ENCODE results near the gene PALLD. TPM values are rescaled to one million over a fixed set of nuclear protein-coding genes. Genes with fewer than 3 reads are reported as not detected.
A peak's percentile ranks its signal among the peaks of the same experiment; 100 is the strongest.

PALLD gene
- total RNA-seq, 1 experiment from 2014 or later, result 6.5 TPM

GRCh38 chr4:168795346-168795745 lies 298.5 kb downstream of the PALLD start:
- in situ Hi-C loops (cut with HindIII; ENCODE audit: low pct_unique_long_range_greater_than_20kb, low sequenced_read_pairs), result no loop called here
- POLR2A ChIA-PET, result no interaction called here
- no peaks in the 10 kb centered on the region for H3K9me3 ChIP-seq (ENCODE audit: control insufficient read depth, insufficient read depth, low read depth, low read length)
- ATAC-seq (no peak), DNase-seq (ENCODE audit: low read depth, low spot score) (no peak)
- no peak for TF ChIP-seq SIN3A (IDR thresholded peaks at IDR 0.05; ENCODE audit: borderline replicate concordance, insufficient read depth, low read depth, low read length)
- TF ChIP-seq, protein P1, sequence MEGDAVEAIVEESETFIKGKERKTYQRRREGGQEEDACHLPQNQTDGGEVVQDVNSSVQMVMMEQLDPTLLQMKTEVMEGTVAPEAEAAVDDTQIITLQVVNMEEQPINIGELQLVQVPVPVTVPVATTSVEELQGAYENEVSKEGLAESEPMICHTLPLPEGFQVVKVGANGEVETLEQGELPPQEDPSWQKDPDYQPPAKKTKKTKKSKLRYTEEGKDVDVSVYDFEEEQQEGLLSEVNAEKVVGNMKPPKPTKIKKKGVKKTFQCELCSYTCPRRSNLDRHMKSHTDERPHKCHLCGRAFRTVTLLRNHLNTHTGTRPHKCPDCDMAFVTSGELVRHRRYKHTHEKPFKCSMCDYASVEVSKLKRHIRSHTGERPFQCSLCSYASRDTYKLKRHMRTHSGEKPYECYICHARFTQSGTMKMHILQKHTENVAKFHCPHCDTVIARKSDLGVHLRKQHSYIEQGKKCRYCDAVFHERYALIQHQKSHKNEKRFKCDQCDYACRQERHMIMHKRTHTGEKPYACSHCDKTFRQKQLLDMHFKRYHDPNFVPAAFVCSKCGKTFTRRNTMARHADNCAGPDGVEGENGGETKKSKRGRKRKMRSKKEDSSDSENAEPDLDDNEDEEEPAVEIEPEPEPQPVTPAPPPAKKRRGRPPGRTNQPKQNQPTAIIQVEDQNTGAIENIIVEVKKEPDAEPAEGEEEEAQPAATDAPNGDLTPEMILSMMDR (IDR thresholded peaks at IDR 0.05), result no peak
- TF ChIP-seq, protein P2, sequence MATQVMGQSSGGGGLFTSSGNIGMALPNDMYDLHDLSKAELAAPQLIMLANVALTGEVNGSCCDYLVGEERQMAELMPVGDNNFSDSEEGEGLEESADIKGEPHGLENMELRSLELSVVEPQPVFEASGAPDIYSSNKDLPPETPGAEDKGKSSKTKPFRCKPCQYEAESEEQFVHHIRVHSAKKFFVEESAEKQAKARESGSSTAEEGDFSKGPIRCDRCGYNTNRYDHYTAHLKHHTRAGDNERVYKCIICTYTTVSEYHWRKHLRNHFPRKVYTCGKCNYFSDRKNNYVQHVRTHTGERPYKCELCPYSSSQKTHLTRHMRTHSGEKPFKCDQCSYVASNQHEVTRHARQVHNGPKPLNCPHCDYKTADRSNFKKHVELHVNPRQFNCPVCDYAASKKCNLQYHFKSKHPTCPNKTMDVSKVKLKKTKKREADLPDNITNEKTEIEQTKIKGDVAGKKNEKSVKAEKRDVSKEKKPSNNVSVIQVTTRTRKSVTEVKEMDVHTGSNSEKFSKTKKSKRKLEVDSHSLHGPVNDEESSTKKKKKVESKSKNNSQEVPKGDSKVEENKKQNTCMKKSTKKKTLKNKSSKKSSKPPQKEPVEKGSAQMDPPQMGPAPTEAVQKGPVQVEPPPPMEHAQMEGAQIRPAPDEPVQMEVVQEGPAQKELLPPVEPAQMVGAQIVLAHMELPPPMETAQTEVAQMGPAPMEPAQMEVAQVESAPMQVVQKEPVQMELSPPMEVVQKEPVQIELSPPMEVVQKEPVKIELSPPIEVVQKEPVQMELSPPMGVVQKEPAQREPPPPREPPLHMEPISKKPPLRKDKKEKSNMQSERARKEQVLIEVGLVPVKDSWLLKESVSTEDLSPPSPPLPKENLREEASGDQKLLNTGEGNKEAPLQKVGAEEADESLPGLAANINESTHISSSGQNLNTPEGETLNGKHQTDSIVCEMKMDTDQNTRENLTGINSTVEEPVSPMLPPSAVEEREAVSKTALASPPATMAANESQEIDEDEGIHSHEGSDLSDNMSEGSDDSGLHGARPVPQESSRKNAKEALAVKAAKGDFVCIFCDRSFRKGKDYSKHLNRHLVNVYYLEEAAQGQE (IDR thresholded peaks at IDR 0.05; ENCODE audit: insufficient read depth in 1 of 2, low read depth in 2 of 2, low read length in 1 of 2), result no peak
- TF ChIP-seq TCF7L2 (IDR thresholded peaks at IDR 0.05; ENCODE audit: low read depth, low read length), result no peak
- TF ChIP-seq POLR2AphosphoS5 (IDR thresholded peaks at IDR 0.05; ENCODE audit: low read depth, low read length), result no peak
- CTCF ChIA-PET, result no interaction called here
- intact Hi-C loops (cut with micrococcal nuclease; ENCODE audit: unreplicated experiment), result no loop called here
- H3K4me1 ChIP-seq (ENCODE audit: control insufficient read depth, insufficient read depth, low read length), result no peaks in the 10 kb centered on the region
- no TSS peak for BruUV-seq (replicated peaks)
- no peak overlapping the region for H3K27ac ChIP-seq (ENCODE audit: low read length)
- H3K4me3 ChIP-seq (ENCODE audit: low read depth in 2 of 2, low read length in 2 of 2), result no peak overlapping the region
- H3K27me3 ChIP-seq (ENCODE audit: control insufficient read depth, insufficient read depth, low read length), result no peaks in the 10 kb centered on the region
- no peaks in the 10 kb centered on the region for H3K36me3 ChIP-seq (ENCODE audit: control insufficient read depth, insufficient read depth, low read length)

- no peak for TF ChIP-seq SIN3A (IDR thresholded peaks at IDR 0.05; ENCODE audit: borderline replicate concordance, insufficient read depth, low read depth, low read length)
- no peak for TF ChIP-seq TCF7L2 (IDR thresholded peaks at IDR 0.05; ENCODE audit: low read depth, low read length)
- TF ChIP-seq, protein P1 (IDR thresholded peaks at IDR 0.05), result no peak
- TF ChIP-seq, protein P2 (IDR thresholded peaks at IDR 0.05; ENCODE audit: insufficient read depth in 1 of 2, low read depth in 2 of 2, low read length in 1 of 2), result no peak
- no peak for TF ChIP-seq POLR2AphosphoS5 (IDR thresholded peaks at IDR 0.05; ENCODE audit: low read depth, low read length)
- Histone ChIP-seq H3K27ac (ENCODE audit: low read length) (no peak overlapping the region), H3K9me3 (ENCODE audit: control insufficient read depth, insufficient read depth, low read depth, low read length) (no peaks in the 10 kb centered on the region), H3K4me1 (ENCODE audit: control insufficient read depth, insufficient read depth, low read length) (no peaks in the 10 kb centered on the region), H3K27me3 (ENCODE audit: control insufficient read depth, insufficient read depth, low read length) (no peaks in the 10 kb centered on the region), H3K36me3 (ENCODE audit: control insufficient read depth, insufficient read depth, low read length) (no peaks in the 10 kb centered on the region), H3K4me3 (ENCODE audit: low read depth in 2 of 2, low read length in 2 of 2) (no peak overlapping the region)
- CTCF ChIA-PET, result no interaction called here
- DNase-seq (ENCODE audit: low read depth, low spot score) (no peak), ATAC-seq (peak; percentile 75)
- in situ Hi-C loops (cut with HindIII; ENCODE audit: low pct_unique_long_range_greater_than_20kb, low sequenced_read_pairs), result no loop called here
- no TSS peak for BruUV-seq (replicated peaks)
- POLR2A ChIA-PET, result no interaction called here
- intact Hi-C loops (cut with micrococcal nuclease; ENCODE audit: unreplicated experiment), result no loop called here
These were observed 299.7 kb downstream of the PALLD start for GRCh38 chr4:168796362-168797106.

All from Panc1 (cell line).